T follicular helper cell (primary cell): ENCODE measurements around the gene PSMD8.
"Not testable (repeated sequence)": the region's sequence is repeated elsewhere in the genome, so short reads cannot be mapped to it uniquely, and the experiment has no call there.

ENCODE experiments used
- DNase-seq: peaks from one replicate; pipeline ENCODE4 v3.0.0-alpha.2; 2020; ENCODE audit warnings: low read depth
- total RNA-seq, 2 experiments: gene quantifications; one replicate each; lab custom pipeline; 2026; lab: John Stamatoyannopoulos, UW

The PSMD8 gene
- total RNA-seq: 108 to 293 reads per million in 2 experiments

GRCh38 chr19:38374332-38375097 is at the start of gene PSMD8:
PSMD8 (plus strand) TSS chr19:38374571; CDS start chr19:38374602, 31 bp downstream.
- peak; percentile 98 for DNase-seq

- DNase-seq: no peak
Measured at GRCh38 chr19:38326591-38326990, 47.8 kb upstream of the PSMD8 start.

- DNase-seq: no peak
Measured at GRCh38 chr19:38329651-38330050, 44.7 kb upstream of the PSMD8 start.

- DNase-seq: no peak
Measured at GRCh38 chr19:38331728-38332127, 42.6 kb upstream of the PSMD8 start.

GRCh38 chr19:38333245-38333644 is 41.1 kb upstream of the PSMD8 start:
- DNase-seq: no peak

- peak; percentile 92 for DNase-seq
Measured at GRCh38 chr19:38335949-38336637, 38.3 kb upstream of the PSMD8 start.

GRCh38 chr19:38336638-38337359 is 37.6 kb upstream of the PSMD8 start:
- DNase-seq: peak; percentile 94

- no peak for DNase-seq
Measured at GRCh38 chr19:38337360-38337653, 37.1 kb upstream of the PSMD8 start.

- DNase-seq: not testable (repeated sequence)
Measured at GRCh38 chr19:38339011-38339410, 35.4 kb upstream of the PSMD8 start.

GRCh38 chr19:38340927-38341326 is 33.4 kb upstream of the PSMD8 start:
- no peak for DNase-seq

- no peak for DNase-seq
Measured at GRCh38 chr19:38346837-38347236, 27.5 kb upstream of the PSMD8 start.

- no peak for DNase-seq
Measured at GRCh38 chr19:38350883-38351282, 23.5 kb upstream of the PSMD8 start.

GRCh38 chr19:38351865-38352395 is 22.4 kb upstream of the PSMD8 start:
- DNase-seq: no peak

- no peak for DNase-seq
Measured at GRCh38 chr19:38352611-38353010, 21.8 kb upstream of the PSMD8 start.

- DNase-seq: no peak
Measured at GRCh38 chr19:38355728-38356725, 18.3 kb upstream of the PSMD8 start.

GRCh38 chr19:38358071-38358470 is 16.3 kb upstream of the PSMD8 start:
- no peak for DNase-seq

- no peak for DNase-seq
Measured at GRCh38 chr19:38359242-38360021, 14.9 kb upstream of the PSMD8 start.

- no peak for DNase-seq
Measured at GRCh38 chr19:38360351-38360750, 14.0 kb upstream of the PSMD8 start.

GRCh38 chr19:38360839-38361631 is 13.3 kb upstream of the PSMD8 start:
- no peak for DNase-seq

GRCh38 chr19:38361633-38362075 is 12.7 kb upstream of the PSMD8 start:
- DNase-seq: peak; percentile 40
